H1 (cell line): ENCODE measurements around the gene ATP6V1A.

Experiments
- ATF2 ChIP-seq: IDR thresholded peaks from 2 replicates; pipeline ENCODE4 v1.6.1; 2012; ENCODE audit warnings: low read length, inconsistent platforms
- BRCA1 ChIP-seq: IDR thresholded peaks from 2 replicates; pipeline ENCODE4 v1.6.1; 2012; ENCODE audit warnings: low read depth, low read length, improper control_type of control experiment
- CEBPB ChIP-seq: IDR thresholded peaks from 2 replicates; pipeline ENCODE4 v1.6.1; 2012; ENCODE audit warnings: low read depth, low read length
- CHD1 ChIP-seq: IDR thresholded peaks from 2 replicates; pipeline ENCODE4 v1.6.1; 2012; ENCODE audit warnings: low read depth, low read length, improper control_type of control experiment
- CREB1 ChIP-seq: IDR thresholded peaks from 2 replicates; pipeline ENCODE4 v1.6.1; 2012; ENCODE audit warnings: inconsistent platforms
- CTCF ChIP-seq, 3 experiments: IDR thresholded peaks; 1 replicate in 2 of 3; 2 replicates in 1 of 3; pipeline versions ENCODE4 v1.5.1 to v1.6.1; 2011; ENCODE audit warnings: low read length in 3 of 3, mild to moderate bottlenecking in 3 of 3, inconsistent platforms in 2 of 3, low read depth in 1 of 3, moderate library complexity in 1 of 3; ENCODE audit not compliant: insufficient read depth in 1 of 3; ENCODE audit errors: control extremely low read depth in 1 of 3
- EZH2 ChIP-seq: fragments of 200-600 bp; sonication (generic); IDR thresholded peaks from 2 replicates; pipeline ENCODE4 v1.7.1; 2012; ENCODE audit warnings: low read depth, mild to moderate bottlenecking, moderate library complexity, low read length, inconsistent platforms; ENCODE audit not compliant: severe bottlenecking
- KDM5A ChIP-seq: fragments of 200-600 bp; IDR thresholded peaks from 2 replicates; pipeline ENCODE4 v1.7.1; 2012; ENCODE audit warnings: mild to moderate bottlenecking, low read length, inconsistent platforms, mixed read lengths
- MAFK ChIP-seq: IDR thresholded peaks from 2 replicates; pipeline ENCODE4 v1.6.1; 2012; ENCODE audit warnings: low read depth, mild to moderate bottlenecking, improper control_type of control experiment, low read length
- MAX ChIP-seq: IDR thresholded peaks from 2 replicates; pipeline ENCODE4 v1.6.1; 2012; ENCODE audit warnings: inconsistent platforms
- POLR2A ChIP-seq, 2 experiments: IDR thresholded peaks; 1 replicate in 1 of 2; 2 replicates in 1 of 2; pipeline ENCODE4 v1.6.1; 2011; ENCODE audit warnings: low read depth in 2 of 2, low read length in 2 of 2, mild to moderate bottlenecking in 2 of 2; ENCODE audit errors: control extremely low read depth in 1 of 2
- POLR2AphosphoS5 ChIP-seq: IDR thresholded peaks from 2 replicates; pipeline ENCODE4 v1.6.1; 2011; ENCODE audit warnings: low read depth, low read length

- TF ChIP-seq POLR2A (IDR thresholded peaks at IDR 0.05; ENCODE audit: control extremely low read depth in 1 of 2, low read depth in 2 of 2, low read length in 2 of 2) (no peak), ATF2 (no peak), CEBPB (no peak), BRCA1 (no peak), CTCF (IDR thresholded peaks at IDR 0.05; ENCODE audit: control extremely low read depth in 1 of 3, insufficient read depth in 1 of 3, low read depth in 1 of 3, low read length in 3 of 3) (no peak), CREB1 (no peak), MAX (no peak), MAFK (no peak), EZH2 (no peak), KDM5A (no peak), POLR2AphosphoS5 (no peak), CHD1 (no peak)
Observed at GRCh38 chr3:113712129-113712528, 34.7 kb upstream of the ATP6V1A start.
